Ishikawa (cell line): ENCODE results near the gene KIAA1671.

Source experiments
- MAX ChIP-seq: IDR thresholded peaks from 2 replicates; pipeline ENCODE4 v1.6.1; 2012
- YY1 ChIP-seq: IDR thresholded peaks from 2 replicates; pipeline ENCODE4 v1.6.1; 2012; ENCODE audit warnings: low read depth

- TF ChIP-seq MAX = no peak
- TF ChIP-seq YY1 = no peak
Observed at GRCh38 chr22:25167082-25167481, 214.6 kb downstream of the KIAA1671 start.
